KMS-11 (cell line): ENCODE data around the gene NR0B1.

Experiments used
- H2AFZ ChIP-seq: fragments of 200-600 bp; sonication (generic); 2 replicates; pipeline ENCODE4 v1.6.1; 2016; ENCODE audit warnings: antibody characterized with exemption, mixed run types, low read depth
- H3K27ac ChIP-seq: fragments of 200-600 bp; sonication (generic); 2 replicates; pipeline ENCODE4 v1.6.1; 2016; ENCODE audit warnings: mild to moderate bottlenecking, mixed run types
- H3K27me3 ChIP-seq: fragments of 200-600 bp; sonication (generic); 2 replicates; pipeline ENCODE4 v1.6.1; 2017; ENCODE audit warnings: mild to moderate bottlenecking, low read depth, mixed run types, moderate library complexity; ENCODE audit not compliant: insufficient read depth
- H3K36me3 ChIP-seq: fragments of 200-600 bp; sonication (generic); 2 replicates; pipeline ENCODE4 v1.6.1; 2017; ENCODE audit warnings: mild to moderate bottlenecking, mixed run types; ENCODE audit not compliant: insufficient read depth
- H3K4me1 ChIP-seq: fragments of 200-600 bp; sonication (generic); 2 replicates; pipeline ENCODE4 v1.6.1; 2016; ENCODE audit warnings: mild to moderate bottlenecking, low read depth, mixed run types; ENCODE audit not compliant: poor library complexity, severe bottlenecking
- H3K4me2 ChIP-seq: fragments of 200-600 bp; sonication (generic); 2 replicates; pipeline ENCODE4 v1.7.0; 2016; ENCODE audit warnings: mild to moderate bottlenecking, mixed run types
- H3K4me3 ChIP-seq: fragments of 200-600 bp; sonication (generic); IDR thresholded peaks from 2 replicates; pipeline ENCODE4 v1.6.1; 2017; ENCODE audit warnings: low read depth, low read length, mixed read lengths; ENCODE audit not compliant: insufficient read depth
- H3K79me2 ChIP-seq: fragments of 200-600 bp; sonication (generic); 2 replicates; pipeline ENCODE4 v1.6.1; 2016; ENCODE audit warnings: low read depth, mixed run types; ENCODE audit not compliant: insufficient read depth
- H3K9ac ChIP-seq: fragments of 200-600 bp; sonication (generic); 2 replicates; pipeline ENCODE4 v1.6.1; 2016; ENCODE audit warnings: mild to moderate bottlenecking, mixed run types
- H4K20me1 ChIP-seq: fragments of 200-600 bp; sonication (generic); 2 replicates; pipeline ENCODE4 v1.6.1; 2016; ENCODE audit warnings: mild to moderate bottlenecking, mixed run types; ENCODE audit not compliant: insufficient read depth
- TF ChIP-seq, protein P1 (sequence below): fragments of 200-600 bp; sonication (generic); conservative IDR thresholded peaks from 2 replicates; pipeline ENCODE4 v1.6.1; 2017; ENCODE audit warnings: low read depth, mild to moderate bottlenecking, antibody characterized with exemption, low read length, moderate library complexity, mixed read lengths

The NR0B1 gene, protein sequence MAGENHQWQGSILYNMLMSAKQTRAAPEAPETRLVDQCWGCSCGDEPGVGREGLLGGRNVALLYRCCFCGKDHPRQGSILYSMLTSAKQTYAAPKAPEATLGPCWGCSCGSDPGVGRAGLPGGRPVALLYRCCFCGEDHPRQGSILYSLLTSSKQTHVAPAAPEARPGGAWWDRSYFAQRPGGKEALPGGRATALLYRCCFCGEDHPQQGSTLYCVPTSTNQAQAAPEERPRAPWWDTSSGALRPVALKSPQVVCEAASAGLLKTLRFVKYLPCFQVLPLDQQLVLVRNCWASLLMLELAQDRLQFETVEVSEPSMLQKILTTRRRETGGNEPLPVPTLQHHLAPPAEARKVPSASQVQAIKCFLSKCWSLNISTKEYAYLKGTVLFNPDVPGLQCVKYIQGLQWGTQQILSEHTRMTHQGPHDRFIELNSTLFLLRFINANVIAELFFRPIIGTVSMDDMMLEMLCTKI

DNA sequence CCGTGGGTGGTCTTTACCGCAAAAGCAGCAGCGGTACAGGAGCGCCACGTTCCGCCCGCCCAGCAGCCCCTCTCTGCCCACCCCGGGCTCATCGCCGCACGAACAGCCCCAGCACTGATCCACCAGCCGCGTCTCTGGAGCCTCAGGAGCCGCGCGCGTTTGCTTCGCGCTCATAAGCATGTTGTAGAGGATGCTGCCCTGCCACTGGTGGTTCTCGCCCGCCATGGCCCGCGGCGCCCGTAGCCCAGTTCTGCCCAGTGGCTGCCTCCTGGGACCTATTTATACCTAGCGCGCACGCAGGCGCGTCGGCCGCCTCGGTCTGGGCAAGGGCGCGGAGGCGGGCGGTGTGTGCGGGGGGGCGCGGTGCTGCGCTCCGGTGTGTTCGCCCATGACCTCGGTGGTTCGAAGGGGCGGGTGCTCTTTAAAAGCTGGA is at the start of gene NR0B1:
NR0B1 (minus strand) TSS at position 252 of the 433 bp plus-strand sequence; CDS start at position 225, 27 bp downstream.
- Histone ChIP-seq H3K9ac (no peak within 1 kb of the TSS), H3K4me2 (no peak within 1 kb of the TSS), H3K27ac (no peak within 1 kb of the TSS), H3K79me2 (no peaks in the 10 kb centered on the region), H3K4me1 (no peaks in the 10 kb centered on the region), H3K4me3 (no peak within 1 kb of the TSS), H3K27me3 (no peaks in the 10 kb centered on the region), H4K20me1 (no peaks in the 10 kb centered on the region), H2AFZ (no peak within 1 kb of the TSS), H3K36me3 (no peaks in the 10 kb centered on the region)
- TF ChIP-seq, protein P1, sequence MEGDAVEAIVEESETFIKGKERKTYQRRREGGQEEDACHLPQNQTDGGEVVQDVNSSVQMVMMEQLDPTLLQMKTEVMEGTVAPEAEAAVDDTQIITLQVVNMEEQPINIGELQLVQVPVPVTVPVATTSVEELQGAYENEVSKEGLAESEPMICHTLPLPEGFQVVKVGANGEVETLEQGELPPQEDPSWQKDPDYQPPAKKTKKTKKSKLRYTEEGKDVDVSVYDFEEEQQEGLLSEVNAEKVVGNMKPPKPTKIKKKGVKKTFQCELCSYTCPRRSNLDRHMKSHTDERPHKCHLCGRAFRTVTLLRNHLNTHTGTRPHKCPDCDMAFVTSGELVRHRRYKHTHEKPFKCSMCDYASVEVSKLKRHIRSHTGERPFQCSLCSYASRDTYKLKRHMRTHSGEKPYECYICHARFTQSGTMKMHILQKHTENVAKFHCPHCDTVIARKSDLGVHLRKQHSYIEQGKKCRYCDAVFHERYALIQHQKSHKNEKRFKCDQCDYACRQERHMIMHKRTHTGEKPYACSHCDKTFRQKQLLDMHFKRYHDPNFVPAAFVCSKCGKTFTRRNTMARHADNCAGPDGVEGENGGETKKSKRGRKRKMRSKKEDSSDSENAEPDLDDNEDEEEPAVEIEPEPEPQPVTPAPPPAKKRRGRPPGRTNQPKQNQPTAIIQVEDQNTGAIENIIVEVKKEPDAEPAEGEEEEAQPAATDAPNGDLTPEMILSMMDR = no peak

DNA sequence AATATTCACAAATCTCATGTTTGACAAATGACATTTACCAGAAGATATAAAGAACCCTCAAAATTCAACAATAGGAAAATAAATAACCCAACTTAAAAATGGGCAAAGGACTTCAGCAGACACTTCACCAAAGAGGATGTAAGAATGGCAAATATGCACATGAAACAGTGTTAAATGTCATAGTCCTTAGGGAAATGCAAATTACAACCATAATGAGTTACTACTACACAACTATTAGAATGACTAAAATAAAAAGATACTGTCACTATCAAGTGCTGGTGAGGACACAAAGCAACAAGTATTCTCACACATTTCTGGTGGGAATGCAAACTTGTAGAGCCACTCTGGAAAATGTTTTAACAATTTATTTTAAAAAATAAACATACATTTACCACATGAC is 40.8 kb upstream of the NR0B1 start:
- Histone ChIP-seq H3K4me2 (no peak overlapping the region), H3K27ac (no peak overlapping the region), H3K4me1 (no peaks in the 10 kb centered on the region), H3K36me3 (no peaks in the 10 kb centered on the region), H2AFZ (no peak overlapping the region), H3K9ac (no peak overlapping the region), H4K20me1 (no peaks in the 10 kb centered on the region), H3K4me3 (no peak overlapping the region), H3K79me2 (no peaks in the 10 kb centered on the region), H3K27me3 (no peaks in the 10 kb centered on the region)
- TF ChIP-seq, protein P1 = no peak

DNA sequence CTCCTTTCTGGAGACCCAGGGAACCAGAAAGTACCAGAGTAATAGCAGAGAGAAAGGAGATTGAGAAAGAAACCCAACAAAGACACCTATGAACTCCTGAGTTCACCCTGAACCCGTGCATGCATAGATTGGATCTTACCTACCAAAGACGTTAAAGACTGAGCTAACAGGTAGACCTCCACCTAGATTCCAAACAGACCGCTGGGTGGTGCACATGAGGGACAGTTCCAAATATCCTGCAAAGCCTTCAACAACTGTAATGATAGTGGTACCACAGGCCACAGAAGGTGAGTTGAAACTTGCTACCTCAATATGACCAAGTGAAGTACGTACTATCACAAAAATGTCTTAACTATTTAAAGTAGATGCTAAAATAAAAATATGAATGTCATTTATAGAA is 34.0 kb upstream of the NR0B1 start:
- no peaks in the 10 kb centered on the region for H3K36me3 ChIP-seq
- TF ChIP-seq, protein P1 = no peak

DNA sequence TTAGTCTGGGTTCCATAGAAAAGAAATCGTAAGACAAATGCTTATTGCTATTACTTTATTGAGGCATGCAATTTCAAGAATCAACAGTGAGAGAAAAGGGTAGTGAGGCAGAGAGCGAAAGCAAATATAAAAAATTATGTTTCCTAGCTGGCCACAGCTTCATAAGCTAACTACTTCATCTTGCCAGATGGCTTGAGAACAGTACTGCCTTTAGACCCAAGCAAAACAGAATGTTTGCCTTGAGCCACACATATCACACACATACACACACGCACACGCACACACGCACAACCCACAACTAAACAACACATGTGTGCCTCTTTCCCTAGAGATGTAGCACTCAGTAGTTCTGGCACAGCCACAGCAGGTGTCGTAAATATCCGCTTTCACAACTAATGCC is 31.6 kb upstream of the NR0B1 start:
- H3K36me3 ChIP-seq = no peaks in the 10 kb centered on the region
- H4K20me1 ChIP-seq = no peaks in the 10 kb centered on the region
- H3K9ac ChIP-seq = no peak overlapping the region
- no peaks in the 10 kb centered on the region for H3K79me2 ChIP-seq
- no peaks in the 10 kb centered on the region for H3K27me3 ChIP-seq
- no peak overlapping the region for H3K4me2 ChIP-seq
- no peaks in the 10 kb centered on the region for H3K4me1 ChIP-seq
- no peak overlapping the region for H3K4me3 ChIP-seq
- H2AFZ ChIP-seq = no peak overlapping the region
- TF ChIP-seq, protein P1 = no peak
- H3K27ac ChIP-seq = no peak overlapping the region

More for the DNA sequence above, 34.0 kb upstream of the NR0B1 start:
- H3K4me3 ChIP-seq = no peak overlapping the region
- no peaks in the 10 kb centered on the region for H4K20me1 ChIP-seq
- H3K9ac ChIP-seq = no peak overlapping the region
- no peaks in the 10 kb centered on the region for H3K79me2 ChIP-seq
- no peaks in the 10 kb centered on the region for H3K4me1 ChIP-seq
- no peak overlapping the region for H3K4me2 ChIP-seq
- no peaks in the 10 kb centered on the region for H3K27me3 ChIP-seq
- H3K27ac ChIP-seq = no peak overlapping the region
- H2AFZ ChIP-seq = no peak overlapping the region
